Sigmoid colon (tissue), 7 donors: Measurements from ENCODE around the gene LAMC1. TPM values are rescaled to one million over a fixed set of nuclear protein-coding genes. Genes with fewer than 3 reads are reported as not detected.

Experiments used
- DNase-seq: peaks from one replicate; pipeline ENCODE4 v3.0.0-alpha.2; 2019
- H3K27ac ChIP-seq, 4 donors: fragments of 200-600 bp; sonication (generic); one replicate each; pipeline ENCODE4 v1.5.1; 2016 to 2019; ENCODE audit warnings: mild to moderate bottlenecking in 1 of 4
- H3K27me3 ChIP-seq, 3 donors: fragments of 200-600 bp; sonication (generic); one replicate each; pipeline ENCODE4 v1.5.1; 2019; ENCODE audit warnings: mild to moderate bottlenecking in 1 of 3
- H3K36me3 ChIP-seq, 4 donors: fragments of 200-600 bp; sonication (generic); one replicate each; pipeline ENCODE4 v1.5.1; 2016 to 2019
- H3K4me1 ChIP-seq, 4 donors: fragments of 200-600 bp; sonication (generic); one replicate each; pipeline ENCODE4 v1.5.1; 2017 to 2019
- H3K4me3 ChIP-seq, 4 donors: fragments of 200-600 bp; sonication (generic); one replicate each; pipeline ENCODE4 v1.5.1; 2017 to 2019; ENCODE audit warnings: mild to moderate bottlenecking in 2 of 4, moderate library complexity in 1 of 4
- H3K9me3 ChIP-seq, 4 donors: fragments of 200-600 bp in 3 of 4; sonication (generic) in 3 of 4; one replicate each; pipeline versions ENCODE4 v1.5.1 to v1.6.1; 2013 to 2019
- CTCF ChIP-seq, 4 experiments: fragments of 450-650 bp in 3 of 4; fragments of 200-600 bp in 1 of 4; IDR thresholded peaks; one replicate each; pipeline ENCODE4 v1.5.1; 2016 to 2019; ENCODE audit warnings: antibody characterized with exemption in 4 of 4, mild to moderate bottlenecking in 3 of 4, moderate library complexity in 2 of 4
- EP300 ChIP-seq, 4 donors: sonication (generic); formaldehyde crosslinking; IDR thresholded peaks; one replicate each; pipeline ENCODE4 v1.6.1; 2017; ENCODE audit warnings: antibody characterized with exemption in 4 of 4
- POLR2A ChIP-seq, 2 donors: fragments of 450-650 bp; IDR thresholded peaks; one replicate each; pipeline ENCODE4 v1.6.1; 2016; ENCODE audit warnings: antibody characterized with exemption in 2 of 2, mild to moderate bottlenecking in 2 of 2, moderate library complexity in 2 of 2
- POLR2AphosphoS5 ChIP-seq, 4 donors: sonication (generic); formaldehyde crosslinking; IDR thresholded peaks; one replicate each; pipeline ENCODE4 v1.6.1; 2017; ENCODE audit warnings: antibody characterized with exemption in 4 of 4
- WGBS, 2 donors: extraction: QIAGEN DNeasy Blood & Tissue Kit; methylation state at CpG; one replicate each; pipeline ENCODE4 v1.1.7; 2013; 5-methylcytosine and 5-hydroxymethylcytosine counted together
- intact Hi-C: fragments of 100-400 bp; cut with DNase I; formaldehyde crosslinking; loops from one replicate; pipeline ENCODE4 v1.15.1; 2023
- polyA plus RNA-seq, 3 donors: library from polyadenylated mRNA; stranded (reverse); fragments of 200-250 nt; gene quantifications; one replicate each; pipeline ENCODE4 v1.2.3, GENCODE V29; 2013
- total RNA-seq, 4 donors: library from RNA; depleted of rRNA; stranded (reverse); fragments of >200 nt; gene quantifications; one replicate each; pipeline ENCODE4 v1.1.0, GENCODE V29; 2016
- donor health status: healthy with polysubstance abuse.
- donor health status: Bipolar disorder and iron deficiency.
- donor health status: healthy.

LAMC1 gene
- total RNA-seq (100 to 1,000 TPM; 269 to 542 (median 281) TPM), polyA plus RNA-seq (10 to 100 TPM in 2 of 3 donors, 1 to 10 TPM in 1; 3.5 to 28.9 (median 18.0) TPM)

GRCh38 chr1:183023146-183023600 is at the start of gene LAMC1:
TSS of gene LAMC1 (plus strand) at chr1:183023420. CDS start at chr1:183023717, 297 bp downstream.
- intact Hi-C loops = loop anchor here (2.0 to 5.0 kb wide), 4 partner anchors 60 to 289 kb away; no protein-coding TSS in a partner anchor
- peak within 1 kb of the TSS; percentile 86 to 97 (median 90) for H3K4me3 ChIP-seq

GRCh38 chr1:182974506-182975191 is 48.6 kb upstream of the LAMC1 start:
- TF ChIP-seq CTCF (IDR thresholded peaks at IDR 0.05) (no peak), POLR2A (IDR thresholded peaks at IDR 0.05) (no peak), EP300 (IDR thresholded peaks at IDR 0.05) (no peak), POLR2AphosphoS5 (IDR thresholded peaks at IDR 0.05) (no peak)
- intact Hi-C loops = no loop called here
- no peaks in the 10 kb centered on the region for H3K4me1 ChIP-seq
- H3K27ac ChIP-seq = no peak overlapping the region
- no peaks in the 10 kb centered on the region for H3K36me3 ChIP-seq
- no peaks in the 10 kb centered on the region for H3K9me3 ChIP-seq
- DNase-seq = no peak
- WGBS, 2 donors = 77 to 82% methylated on average over 2 of the region's 2 CpGs
- no peaks in the 10 kb centered on the region for H3K27me3 ChIP-seq
- H3K4me3 ChIP-seq = no peak overlapping the region

More at GRCh38 chr1:183023146-183023600, at the start of gene LAMC1:
- peaks cover 0 to 35% (median 24%) of the 10 kb centered on the region in 4 donors for H3K4me1 ChIP-seq
- no peaks in the 10 kb centered on the region for H3K27me3 ChIP-seq
- no peaks in the 10 kb centered on the region for H3K9me3 ChIP-seq
- WGBS, 2 donors = 1% methylated on average over 60 of the region's 65 CpGs
- no peaks in the 10 kb centered on the region for H3K36me3 ChIP-seq
- peak; percentile 90 for DNase-seq
- TF ChIP-seq POLR2AphosphoS5 (IDR thresholded peaks at IDR 0.05) (peak; percentile 65 to 87 (median 74)), EP300 (IDR thresholded peaks at IDR 0.05) (no peak)
- peak within 1 kb of the TSS; percentile 100 for H3K27ac ChIP-seq

- no peak for TF ChIP-seq CTCF (IDR thresholded peaks at IDR 0.05)
- TF ChIP-seq POLR2AphosphoS5 (IDR thresholded peaks at IDR 0.05) = no peak
- no peak for TF ChIP-seq EP300 (IDR thresholded peaks at IDR 0.05)
- no peak for TF ChIP-seq POLR2A (IDR thresholded peaks at IDR 0.05)
- H3K4me1 ChIP-seq = no peaks in the 10 kb centered on the region
- H3K36me3 ChIP-seq = no peaks in the 10 kb centered on the region
- no peak overlapping the region for H3K4me3 ChIP-seq
- H3K9me3 ChIP-seq = no peaks in the 10 kb centered on the region
- WGBS, 2 donors = 82 to 90% methylated on average over 2 of the region's 2 CpGs
- intact Hi-C loops = no loop called here
- no peak overlapping the region for H3K27ac ChIP-seq
- DNase-seq = no peak
- H3K27me3 ChIP-seq = no peaks in the 10 kb centered on the region
Observed at GRCh38 chr1:182977480-182977879, 45.7 kb upstream of the LAMC1 start.

- no peak for DNase-seq
- 79 to 90% methylated on average over 6 of the region's 6 CpGs for WGBS, 2 donors
- Histone ChIP-seq H3K4me3 (no peak overlapping the region), H3K27me3 (no peaks in the 10 kb centered on the region), H3K9me3 (no peaks in the 10 kb centered on the region), H3K4me1 (no peaks in the 10 kb centered on the region), H3K36me3 (no peaks in the 10 kb centered on the region), H3K27ac (no peak overlapping the region)
- intact Hi-C loops = no loop called here
- TF ChIP-seq CTCF (IDR thresholded peaks at IDR 0.05) (no peak), POLR2A (IDR thresholded peaks at IDR 0.05) (no peak), POLR2AphosphoS5 (IDR thresholded peaks at IDR 0.05) (no peak), EP300 (IDR thresholded peaks at IDR 0.05) (no peak)
Observed at GRCh38 chr1:182978151-182978853, 44.9 kb upstream of the LAMC1 start.

GRCh38 chr1:182984138-182984537 is 39.1 kb upstream of the LAMC1 start:
- WGBS, 2 donors = 86 to 87% methylated on average over 7 of the region's 7 CpGs
- H3K4me1 ChIP-seq = no peaks in the 10 kb centered on the region

More at GRCh38 chr1:182984138-182984537, 39.1 kb upstream of the LAMC1 start:
- Histone ChIP-seq H3K27me3 (no peaks in the 10 kb centered on the region), H3K27ac (no peak overlapping the region), H3K9me3 (no peaks in the 10 kb centered on the region), H3K36me3 (no peaks in the 10 kb centered on the region), H3K4me3 (no peak overlapping the region)
- intact Hi-C loops = no loop called here
- DNase-seq = no peak
- TF ChIP-seq POLR2A (IDR thresholded peaks at IDR 0.05) (no peak), EP300 (IDR thresholded peaks at IDR 0.05) (no peak), POLR2AphosphoS5 (IDR thresholded peaks at IDR 0.05) (no peak), CTCF (IDR thresholded peaks at IDR 0.05) (no peak)
